Psoas muscle (tissue), 8 donors: ENCODE measurements around the gene RNF10. TPM values are rescaled to one million over a fixed set of nuclear protein-coding genes. Genes with fewer than 3 reads are reported as not detected.

ENCODE experiments used
- ATAC-seq, 4 donors: fragments of 200-7000 bp; cut with Tn5 transposase; one replicate each; pipeline ENCODE4 v1.9.1; 2020; ENCODE audit warnings: moderate library complexity in 3 of 4, mild to moderate bottlenecking in 2 of 4
- DNase-seq, 2 donors: peaks; one replicate each; pipeline ENCODE4 v3.0.0-alpha.2; 2020
- H3K27ac ChIP-seq: fragments of 200-600 bp; one replicate; pipeline ENCODE4 v1.8.0; 2022
- H3K27me3 ChIP-seq, 3 donors: fragments of 200-600 bp in 1 of 3; one replicate each; pipeline versions ENCODE4 v1.6.1 to v1.8.0; 2013 to 2022; ENCODE audit warnings: low read length in 2 of 3, mild to moderate bottlenecking in 2 of 3, moderate library complexity in 1 of 3; ENCODE audit not compliant: insufficient read depth in 3 of 3
- H3K36me3 ChIP-seq, 2 donors: fragments of 200-600 bp in 1 of 2; one replicate each; pipeline versions ENCODE4 v1.6.1 to v1.8.0; 2013 to 2022; ENCODE audit warnings: low read depth in 1 of 2, mild to moderate bottlenecking in 1 of 2, moderate library complexity in 1 of 2; ENCODE audit not compliant: insufficient read depth in 1 of 2
- H3K4me1 ChIP-seq: fragments of 200-600 bp; one replicate; pipeline ENCODE4 v1.8.0; 2022
- H3K4me3 ChIP-seq: fragments of 200-600 bp; one replicate; pipeline ENCODE4 v1.8.0; 2022; ENCODE audit warnings: mild to moderate bottlenecking
- H3K9me3 ChIP-seq: fragments of 200-600 bp; one replicate; pipeline ENCODE4 v1.8.0; 2022
- WGBS, 3 donors: extraction: QIAGEN DNeasy Blood & Tissue Kit; methylation state at CpG; one replicate each; pipeline versions ENCODE4 v1.1.6 to v1.1.7; 2013; 5-methylcytosine and 5-hydroxymethylcytosine counted together
- intact Hi-C, 2 donors: fragments of 100-400 bp; cut with DNase I; formaldehyde crosslinking; loops; one replicate each; pipeline versions ENCODE4 v1.11.0 to v1.14.2; 2022
- polyA plus RNA-seq, 3 donors: library from polyadenylated mRNA; stranded (reverse); fragments of 200-250 nt; gene quantifications; one replicate each; pipeline ENCODE4 v1.2.3, GENCODE V29; 2013
- total RNA-seq, 4 donors: library from RNA; stranded (reverse); fragmentation: NEBNext Ultra II Directional in 2 of 4; extraction: Animal tissue kit (Norgen Biotek cat#: 25700) in 2 of 4; gene quantifications; one replicate each; pipeline versions ENCODE4 v1.2.1 to v1.2.4, GENCODE V29; 2021 to 2023
- TF ChIP-seq, protein P1 (sequence below): fragments of 200-600 bp; IDR thresholded peaks from one replicate; pipeline ENCODE4 v1.8.0; 2022; ENCODE audit warnings: antibody characterized with exemption
- donor health status: healthy with polysubstance abuse.
- donor health status: DM: no; HTN: no; CAD: no; lungs with moderate emphysema.
- donor health status: Bipolar disorder and iron deficiency.
- donor health status: healthy.
- donor health status: DM: yes; HTN: yes; CAD: no.
- donor health status: DM: no; HTN: no; CAD: no.
- donor health status: DM: no; HTN: no; CAD: no.
- donor health status: DM: yes; HTN: yes; CAD: no.

Gene RNF10
- total and polyA plus RNA-seq, 7 donors, result 296 to 624 (median 324) TPM

DNA sequence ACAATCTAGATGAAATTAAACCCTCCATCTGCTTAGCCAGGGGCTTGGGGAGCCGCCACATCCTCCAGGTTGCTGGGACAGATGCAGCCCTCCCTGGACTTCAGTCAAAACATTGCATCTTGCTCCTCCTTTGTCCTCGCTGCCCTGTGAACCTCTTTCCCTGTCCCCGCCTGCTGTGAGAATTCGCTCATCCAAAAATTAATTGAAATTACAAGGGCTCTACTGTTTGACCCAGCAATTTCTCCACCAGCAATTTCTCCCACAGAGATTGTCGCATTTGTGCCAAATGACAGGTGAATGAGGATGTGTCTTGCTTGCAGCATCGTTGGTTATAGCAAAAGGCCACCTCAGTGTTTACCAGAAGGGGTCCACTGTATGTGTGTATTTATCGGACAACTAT is 52.0 kb downstream of the RNF10 start:
- intact Hi-C loops, result loop anchor here in 1 of 2 donors (5.0 kb wide), 1 partner anchor 386 kb away; no protein-coding TSS in a partner anchor
- ATAC-seq, result no peak
- TF ChIP-seq, protein P1, sequence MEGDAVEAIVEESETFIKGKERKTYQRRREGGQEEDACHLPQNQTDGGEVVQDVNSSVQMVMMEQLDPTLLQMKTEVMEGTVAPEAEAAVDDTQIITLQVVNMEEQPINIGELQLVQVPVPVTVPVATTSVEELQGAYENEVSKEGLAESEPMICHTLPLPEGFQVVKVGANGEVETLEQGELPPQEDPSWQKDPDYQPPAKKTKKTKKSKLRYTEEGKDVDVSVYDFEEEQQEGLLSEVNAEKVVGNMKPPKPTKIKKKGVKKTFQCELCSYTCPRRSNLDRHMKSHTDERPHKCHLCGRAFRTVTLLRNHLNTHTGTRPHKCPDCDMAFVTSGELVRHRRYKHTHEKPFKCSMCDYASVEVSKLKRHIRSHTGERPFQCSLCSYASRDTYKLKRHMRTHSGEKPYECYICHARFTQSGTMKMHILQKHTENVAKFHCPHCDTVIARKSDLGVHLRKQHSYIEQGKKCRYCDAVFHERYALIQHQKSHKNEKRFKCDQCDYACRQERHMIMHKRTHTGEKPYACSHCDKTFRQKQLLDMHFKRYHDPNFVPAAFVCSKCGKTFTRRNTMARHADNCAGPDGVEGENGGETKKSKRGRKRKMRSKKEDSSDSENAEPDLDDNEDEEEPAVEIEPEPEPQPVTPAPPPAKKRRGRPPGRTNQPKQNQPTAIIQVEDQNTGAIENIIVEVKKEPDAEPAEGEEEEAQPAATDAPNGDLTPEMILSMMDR, result no peak
- Histone ChIP-seq H3K4me3 (no peak overlapping the region), H3K36me3 (no peaks in the 10 kb centered on the region), H3K27ac (no peak overlapping the region), H3K9me3 (no peaks in the 10 kb centered on the region), H3K4me1 (peaks cover 12% of the 10 kb centered on the region), H3K27me3 (no peaks in the 10 kb centered on the region)
- no peak for DNase-seq
- WGBS, 3 donors, result 53 to 60% (median 56%) methylated on average over 7 of the region's 7 CpGs

DNA sequence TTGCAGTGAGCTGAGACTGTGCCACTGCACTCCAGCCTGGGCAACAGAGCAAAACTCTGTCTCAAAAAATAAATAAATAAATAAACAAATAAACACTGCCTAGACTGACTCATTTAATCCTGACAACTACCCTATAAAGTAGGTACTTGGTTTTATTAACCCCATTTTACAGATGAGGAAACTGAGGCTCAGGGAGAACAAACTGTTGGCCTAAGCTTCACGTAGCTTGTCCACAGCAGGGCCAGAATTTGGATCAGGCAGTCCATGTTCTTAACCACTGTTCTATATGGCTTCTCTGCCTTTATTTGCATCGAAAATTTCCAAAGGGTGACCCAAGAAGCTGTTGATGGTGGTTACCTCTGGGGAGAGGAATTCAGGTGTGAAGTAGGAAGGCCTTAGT is 52.7 kb downstream of the RNF10 start:
- Histone ChIP-seq H3K27me3 (no peaks in the 10 kb centered on the region), H3K9me3 (no peaks in the 10 kb centered on the region), H3K4me3 (no peak overlapping the region), H3K36me3 (no peaks in the 10 kb centered on the region), H3K27ac (no peak overlapping the region), H3K4me1 (peaks cover 9% of the 10 kb centered on the region)
- DNase-seq, result no peak
- intact Hi-C loops, result loop anchor here in 1 of 2 donors (5.0 kb wide), 1 partner anchor 385 kb away; no protein-coding TSS in a partner anchor
- WGBS, 3 donors, result 94 to 98% (median 96%) methylated on average over 2 of the region's 2 CpGs
- TF ChIP-seq, protein P1, result no peak
- ATAC-seq, result no peak

DNA sequence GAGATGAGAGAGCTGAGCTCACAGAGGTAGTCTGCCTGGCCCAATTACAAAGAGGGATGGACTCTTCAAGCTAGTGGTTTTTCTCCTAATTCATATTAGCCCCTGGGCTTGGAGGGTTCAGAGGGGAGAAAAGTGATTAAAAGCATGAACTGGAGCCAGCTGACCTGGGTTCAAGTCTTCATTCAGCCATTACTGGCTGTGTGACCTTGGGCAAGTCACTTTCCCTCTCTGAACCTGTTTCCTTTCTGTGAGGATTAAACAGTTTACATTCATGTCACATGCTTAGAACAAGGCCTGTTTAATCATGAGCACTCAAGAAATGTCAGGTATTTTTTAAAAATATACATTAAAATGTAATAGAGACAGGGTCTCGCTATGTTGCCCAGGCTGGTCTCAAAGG is 54.2 kb downstream of the RNF10 start:
- intact Hi-C loops, result loop anchor here (2.0 to 5.0 kb wide), 2 partner anchors 382 to 384 kb away; no protein-coding TSS in a partner anchor
- TF ChIP-seq, protein P1, result no peak
- no peak overlapping the region for H3K4me3 ChIP-seq
- H3K36me3 ChIP-seq, result no peaks in the 10 kb centered on the region
- H3K27me3 ChIP-seq, result no peaks in the 10 kb centered on the region
- H3K9me3 ChIP-seq, result no peaks in the 10 kb centered on the region
- DNase-seq (no peak), ATAC-seq (no peak)
- H3K4me1 ChIP-seq, result peaks cover 8% of the 10 kb centered on the region
- peak overlapping the region; percentile 68 for H3K27ac ChIP-seq
- 89 to 100% (median 95%) methylated on average over 1 of the region's 1 CpG for WGBS, 3 donors

DNA sequence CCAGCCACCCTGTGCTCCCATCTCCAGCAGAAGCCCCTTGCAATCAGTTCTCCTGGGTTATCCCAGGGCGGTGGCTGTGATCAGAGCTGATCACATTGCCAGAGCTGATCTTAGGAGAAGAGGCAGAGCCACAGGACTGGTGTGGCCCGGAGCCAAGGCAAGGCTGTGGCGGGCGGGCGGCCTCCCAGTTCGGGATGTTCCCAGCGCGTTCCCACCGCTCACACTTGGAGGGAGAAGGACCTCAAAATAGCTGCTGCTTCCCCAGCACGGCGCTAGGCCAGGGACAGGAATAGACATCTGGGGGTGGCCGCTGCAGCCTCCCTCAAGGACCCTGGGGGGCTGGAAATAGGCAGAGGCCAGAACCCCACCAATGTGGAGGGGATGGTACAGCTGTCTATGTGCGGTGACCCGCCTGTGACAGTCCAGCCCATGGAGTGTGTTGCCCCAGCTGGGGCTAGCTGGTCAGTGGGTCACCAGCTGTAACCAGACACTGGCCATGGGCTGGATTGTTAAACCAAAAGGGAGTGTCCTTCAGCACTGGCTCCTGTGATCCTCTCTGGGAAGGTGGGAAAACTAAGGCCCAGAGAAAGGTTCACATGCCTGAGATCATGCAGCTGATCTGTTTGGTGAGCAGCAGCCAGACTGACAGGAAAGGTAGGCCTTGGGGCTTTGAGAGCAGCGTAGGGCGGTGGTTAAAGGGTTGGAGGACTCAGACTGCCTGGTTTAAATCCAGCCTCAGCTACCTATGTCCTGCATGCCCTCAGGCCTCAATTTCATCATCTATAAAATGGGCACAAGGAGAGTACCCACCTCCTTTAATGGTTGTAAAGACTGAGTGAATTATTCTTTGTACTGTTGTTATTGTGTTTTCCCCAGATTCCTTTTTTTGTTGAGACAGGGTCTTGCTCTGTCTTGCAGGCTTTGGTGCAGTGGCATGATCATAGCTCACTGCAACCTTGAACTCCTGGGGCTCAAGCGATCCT is 55.1 kb downstream of the RNF10 start:
- TF ChIP-seq, protein P1, result no peak
- intact Hi-C loops, result loop anchor here (2.0 to 5.0 kb wide), 2 partner anchors 382 to 383 kb away; no protein-coding TSS in a partner anchor
- ATAC-seq (peak; percentile 78 to 89 (median 86)), DNase-seq (peak; percentile 66 to 92)
- H3K27ac ChIP-seq, result peak overlapping the region; percentile 68
- peaks cover 8% of the 10 kb centered on the region for H3K4me1 ChIP-seq
- 20 to 36% (median 30%) methylated on average over 15 to 17 of the region's 17 CpGs for WGBS, 3 donors
- no peaks in the 10 kb centered on the region for H3K36me3 ChIP-seq
- no peaks in the 10 kb centered on the region for H3K9me3 ChIP-seq
- H3K4me3 ChIP-seq, result peak overlapping the region; percentile 36
- H3K27me3 ChIP-seq, result no peaks in the 10 kb centered on the region
